Loucy (cell line): ENCODE data around the gene RBMS3.

Experiments used
- H2AFZ ChIP-seq: fragments of 200-600 bp; sonication (generic); 2 replicates; pipeline ENCODE4 v1.6.0; 2016; ENCODE audit warnings: antibody characterized with exemption, mild to moderate bottlenecking, low read length, moderate library complexity
- H3F3A ChIP-seq: fragments of 200-600 bp; 2 replicates; pipeline ENCODE4 v1.6.0; 2016; ENCODE audit warnings: antibody characterized with exemption, low read depth, mild to moderate bottlenecking
- H3K27me3 ChIP-seq: fragments of 200-600 bp; sonication (generic); 2 replicates; pipeline ENCODE4 v1.6.1; 2014; ENCODE audit warnings: low read length, mild to moderate bottlenecking; ENCODE audit not compliant: insufficient read depth, poor library complexity, severe bottlenecking
- H3K36me3 ChIP-seq: fragments of 200-600 bp; sonication (generic); 2 replicates; pipeline ENCODE4 v1.6.1; 2016; ENCODE audit warnings: low read length; ENCODE audit not compliant: insufficient read depth
- H3K4me1 ChIP-seq: fragments of 200-600 bp; sonication (generic); 2 replicates; pipeline ENCODE4 v1.5.1; 2014; ENCODE audit warnings: low read length, mild to moderate bottlenecking; ENCODE audit not compliant: insufficient read depth, poor library complexity, severe bottlenecking
- H3K4me2 ChIP-seq: fragments of 200-600 bp; sonication (generic); 2 replicates; pipeline ENCODE4 v1.6.0; 2014; ENCODE audit warnings: antibody characterized with exemption, low read length, low read depth, mild to moderate bottlenecking; ENCODE audit not compliant: poor library complexity, severe bottlenecking
- H3K4me3 ChIP-seq: fragments of 200-600 bp; sonication (generic); 2 replicates; pipeline ENCODE4 v1.5.1; 2014; ENCODE audit warnings: low read length, mild to moderate bottlenecking, mixed read lengths; ENCODE audit not compliant: poor library complexity, severe bottlenecking
- H3K79me2 ChIP-seq: fragments of 200-600 bp; sonication (generic); 2 replicates; pipeline ENCODE4 v1.6.1; 2014; ENCODE audit warnings: low read length; ENCODE audit not compliant: insufficient read depth
- H3K9ac ChIP-seq: fragments of 200-600 bp; sonication (generic); 2 replicates; pipeline ENCODE4 v1.6.0; 2014; ENCODE audit warnings: mild to moderate bottlenecking, low read depth, low read length, moderate library complexity; ENCODE audit not compliant: poor library complexity, severe bottlenecking
- H3K9me2 ChIP-seq: fragments of 200-600 bp; sonication (generic); replicated peaks from 2 replicates; pipeline ENCODE4 v1.6.1; 2016; ENCODE audit warnings: low read depth, low read length, mixed read lengths
- H3K9me3 ChIP-seq: fragments of 200-600 bp; sonication (generic); 2 replicates; pipeline ENCODE4 v1.6.1; 2014; ENCODE audit warnings: mild to moderate bottlenecking, antibody characterized with exemption, low read length, low read depth; ENCODE audit not compliant: insufficient read depth
- H4K20me1 ChIP-seq: fragments of 200-600 bp; sonication (generic); 2 replicates; pipeline ENCODE4 v1.6.0; 2014; ENCODE audit warnings: antibody characterized with exemption, low read length, mild to moderate bottlenecking; ENCODE audit not compliant: insufficient read depth, poor library complexity, severe bottlenecking
- CTCF ChIP-seq: fragments of 200-600 bp; sonication (generic); conservative IDR thresholded peaks from 2 replicates; pipeline ENCODE4 v1.5.1; 2014; ENCODE audit warnings: mild to moderate bottlenecking, antibody characterized with exemption, low read length
- EZH2phosphoT487 ChIP-seq: fragments of 200-600 bp; IDR thresholded peaks from 2 replicates; pipeline ENCODE4 v1.6.1; 2018; ENCODE audit warnings: antibody characterized with exemption, mild to moderate bottlenecking, moderate library complexity, borderline replicate concordance

The RBMS3 gene

GRCh38 chr3:29561651-29562149, 280.8 kb downstream of the RBMS3 start:
- Histone ChIP-seq H3K27me3 (no peaks in the 10 kb centered on the region), H3K9ac (no peak overlapping the region), H3K4me3 (no peak overlapping the region), H3K36me3 (no peaks in the 10 kb centered on the region), H3K4me2 (no peak overlapping the region), H2AFZ (no peak overlapping the region), H3K4me1 (no peaks in the 10 kb centered on the region), H3K79me2 (no peaks in the 10 kb centered on the region), H3F3A (no peaks in the 10 kb centered on the region), H3K9me2 (0 out of 2 replicates have a peak, but pooled peaks cover 4% of the 10 kb centered on the region), H3K9me3 (no peaks in the 10 kb centered on the region), H4K20me1 (no peaks in the 10 kb centered on the region)
- no peak for TF ChIP-seq CTCF
- no peak for TF ChIP-seq EZH2phosphoT487

- Histone ChIP-seq H3F3A (no peaks in the 10 kb centered on the region), H3K27me3 (no peaks in the 10 kb centered on the region), H3K9me2 (0 out of 2 replicates have a peak, but pooled peaks cover 4% of the 10 kb centered on the region), H3K4me3 (no peak overlapping the region), H3K79me2 (no peaks in the 10 kb centered on the region), H3K4me2 (no peak overlapping the region), H4K20me1 (no peaks in the 10 kb centered on the region), H3K36me3 (no peaks in the 10 kb centered on the region), H3K4me1 (no peaks in the 10 kb centered on the region), H3K9me3 (no peaks in the 10 kb centered on the region), H2AFZ (no peak overlapping the region), H3K9ac (no peak overlapping the region)
- TF ChIP-seq CTCF: no peak
- TF ChIP-seq EZH2phosphoT487: no peak
Measured at GRCh38 chr3:29565236-29565635, 284.4 kb downstream of the RBMS3 start.

- Histone ChIP-seq H3K9me2 (no peaks in the 10 kb centered on the region), H4K20me1 (no peaks in the 10 kb centered on the region), H3K27me3 (no peaks in the 10 kb centered on the region), H3F3A (no peaks in the 10 kb centered on the region), H3K9me3 (no peaks in the 10 kb centered on the region), H3K79me2 (no peaks in the 10 kb centered on the region), H2AFZ (no peak overlapping the region), H3K4me3 (no peak overlapping the region), H3K4me2 (no peak overlapping the region), H3K4me1 (no peaks in the 10 kb centered on the region), H3K36me3 (no peaks in the 10 kb centered on the region), H3K9ac (no peak overlapping the region)
- TF ChIP-seq EZH2phosphoT487 (no peak), CTCF (no peak)
Measured at GRCh38 chr3:29567501-29567900, 286.6 kb downstream of the RBMS3 start.
